MM.1S (cell line): ENCODE data around the gene ABCC8.

Source experiments
- DNase-seq: peaks from one replicate; pipeline ENCODE4 v3.0.0-alpha.2; 2015
- H2AFZ ChIP-seq: fragments of 300-600 bp; sonication (generic); 2 replicates; pipeline ENCODE4 v1.6.0; 2016; ENCODE audit warnings: antibody characterized with exemption, low read length
- H3F3A ChIP-seq: fragments of 300-600 bp; sonication (generic); 2 replicates; pipeline ENCODE4 v1.6.1; 2016; ENCODE audit warnings: mild to moderate bottlenecking, antibody characterized with exemption, low read length, moderate library complexity, mixed read lengths; ENCODE audit not compliant: insufficient read depth
- H3K27ac ChIP-seq: fragments of 300-600 bp; sonication (generic); 2 replicates; pipeline ENCODE4 v1.5.1; 2016; ENCODE audit warnings: mild to moderate bottlenecking, low read length
- H3K27me3 ChIP-seq: fragments of 300-600 bp; sonication (generic); replicated peaks from 2 replicates; pipeline ENCODE4 v1.6.0; 2016; ENCODE audit warnings: low read length; ENCODE audit not compliant: insufficient read depth
- H3K36me3 ChIP-seq: fragments of 300-600 bp; sonication (generic); replicated peaks from 2 replicates; pipeline ENCODE4 v1.6.1; 2016; ENCODE audit warnings: mild to moderate bottlenecking, low read length, mixed read lengths; ENCODE audit not compliant: insufficient read depth
- H3K4me1 ChIP-seq: fragments of 300-600 bp; sonication (generic); 2 replicates; pipeline ENCODE4 v1.6.1; 2016; ENCODE audit warnings: low read length, mixed read lengths
- H3K4me2 ChIP-seq: fragments of 300-600 bp; sonication (generic); 2 replicates; pipeline ENCODE4 v1.6.0; 2016; ENCODE audit warnings: low read depth, low read length
- H3K4me3 ChIP-seq: fragments of 300-600 bp; sonication (generic); 2 replicates; pipeline ENCODE4 v1.5.1; 2016; ENCODE audit warnings: low read length, mixed read lengths
- H3K79me2 ChIP-seq: fragments of 300-600 bp; sonication (generic); 2 replicates; pipeline ENCODE4 v1.6.1; 2016; ENCODE audit warnings: mixed run types, low read length, mixed read lengths
- H3K9ac ChIP-seq: fragments of 300-600 bp; sonication (generic); 2 replicates; pipeline ENCODE4 v1.6.1; 2016; ENCODE audit warnings: low read length, mixed read lengths
- H3K9me2 ChIP-seq: fragments of 300-600 bp; sonication (generic); replicated peaks from 2 replicates; pipeline ENCODE4 v1.6.1; 2016; ENCODE audit warnings: mild to moderate bottlenecking, low read length, mixed read lengths; ENCODE audit not compliant: insufficient read depth
- H3K9me3 ChIP-seq: fragments of 300-600 bp; sonication (generic); replicated peaks from 2 replicates; pipeline ENCODE4 v1.6.1; 2016; ENCODE audit warnings: mild to moderate bottlenecking, low read length, mixed read lengths; ENCODE audit not compliant: insufficient read depth
- H4K20me1 ChIP-seq: fragments of 300-600 bp; sonication (generic); 2 replicates; pipeline ENCODE4 v1.6.1; 2016; ENCODE audit warnings: mild to moderate bottlenecking, low read length, moderate library complexity, mixed read lengths; ENCODE audit not compliant: insufficient read depth
- EZH2 ChIP-seq: fragments of 300-600 bp; sonication (generic); optimal IDR thresholded peaks from 2 replicates; pipeline ENCODE3; 2017; ENCODE audit warnings: low read depth, mild to moderate bottlenecking, antibody characterized with exemption, low read length, mixed read lengths
- EZH2phosphoT487 ChIP-seq: fragments of 300-600 bp; sonication (generic); IDR thresholded peaks from 2 replicates; pipeline ENCODE4 v1.6.1; 2018; ENCODE audit warnings: antibody characterized with exemption, low read length
- TF ChIP-seq, protein P1 (sequence below): fragments of 300-600 bp; sonication (generic); IDR thresholded peaks from 2 replicates; pipeline ENCODE4 v1.5.1; 2016; ENCODE audit warnings: antibody characterized with exemption, low read length, mixed read lengths

The ABCC8 gene

DNA sequence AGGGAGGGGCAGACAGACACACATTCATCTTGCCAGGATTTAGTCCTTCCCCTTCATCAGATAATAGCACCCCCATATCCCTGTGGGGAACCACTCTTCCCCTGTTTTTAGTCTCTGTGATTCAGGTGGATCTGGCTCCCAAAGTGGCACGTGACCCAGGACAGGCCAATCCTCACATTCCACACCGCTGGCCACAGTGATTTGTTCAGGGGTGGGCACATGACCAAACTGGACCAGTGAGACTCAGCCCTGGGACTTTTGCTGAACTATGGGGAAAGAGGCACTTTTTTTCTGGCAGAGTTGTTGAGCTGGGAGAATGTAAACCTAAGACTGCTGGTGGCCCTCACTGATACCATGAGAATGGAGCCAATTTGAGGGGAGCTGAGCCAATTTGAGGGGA is 69.1 kb downstream of the ABCC8 start:
- no peak for DNase-seq
- no peak overlapping the region for H3K9ac ChIP-seq
- TF ChIP-seq EZH2phosphoT487 (no peak), EZH2 (no peak)
- TF ChIP-seq, protein P1, sequence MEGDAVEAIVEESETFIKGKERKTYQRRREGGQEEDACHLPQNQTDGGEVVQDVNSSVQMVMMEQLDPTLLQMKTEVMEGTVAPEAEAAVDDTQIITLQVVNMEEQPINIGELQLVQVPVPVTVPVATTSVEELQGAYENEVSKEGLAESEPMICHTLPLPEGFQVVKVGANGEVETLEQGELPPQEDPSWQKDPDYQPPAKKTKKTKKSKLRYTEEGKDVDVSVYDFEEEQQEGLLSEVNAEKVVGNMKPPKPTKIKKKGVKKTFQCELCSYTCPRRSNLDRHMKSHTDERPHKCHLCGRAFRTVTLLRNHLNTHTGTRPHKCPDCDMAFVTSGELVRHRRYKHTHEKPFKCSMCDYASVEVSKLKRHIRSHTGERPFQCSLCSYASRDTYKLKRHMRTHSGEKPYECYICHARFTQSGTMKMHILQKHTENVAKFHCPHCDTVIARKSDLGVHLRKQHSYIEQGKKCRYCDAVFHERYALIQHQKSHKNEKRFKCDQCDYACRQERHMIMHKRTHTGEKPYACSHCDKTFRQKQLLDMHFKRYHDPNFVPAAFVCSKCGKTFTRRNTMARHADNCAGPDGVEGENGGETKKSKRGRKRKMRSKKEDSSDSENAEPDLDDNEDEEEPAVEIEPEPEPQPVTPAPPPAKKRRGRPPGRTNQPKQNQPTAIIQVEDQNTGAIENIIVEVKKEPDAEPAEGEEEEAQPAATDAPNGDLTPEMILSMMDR = no peak
- H3F3A ChIP-seq = 0 out of 2 replicates have a peak, but pooled peaks cover 6% of the 10 kb centered on the region
- H3K9me3 ChIP-seq = no peaks in the 10 kb centered on the region
- H2AFZ ChIP-seq = no peak overlapping the region
- H3K4me1 ChIP-seq = peaks cover 16% of the 10 kb centered on the region
- H3K79me2 ChIP-seq = no peaks in the 10 kb centered on the region
- no peaks in the 10 kb centered on the region for H3K9me2 ChIP-seq
- H4K20me1 ChIP-seq = no peaks in the 10 kb centered on the region
- no peak overlapping the region for H3K27ac ChIP-seq
- no peaks in the 10 kb centered on the region for H3K36me3 ChIP-seq
- H3K4me2 ChIP-seq = no peak overlapping the region
- H3K4me3 ChIP-seq = no peak overlapping the region
- H3K27me3 ChIP-seq = no peaks in the 10 kb centered on the region

DNA sequence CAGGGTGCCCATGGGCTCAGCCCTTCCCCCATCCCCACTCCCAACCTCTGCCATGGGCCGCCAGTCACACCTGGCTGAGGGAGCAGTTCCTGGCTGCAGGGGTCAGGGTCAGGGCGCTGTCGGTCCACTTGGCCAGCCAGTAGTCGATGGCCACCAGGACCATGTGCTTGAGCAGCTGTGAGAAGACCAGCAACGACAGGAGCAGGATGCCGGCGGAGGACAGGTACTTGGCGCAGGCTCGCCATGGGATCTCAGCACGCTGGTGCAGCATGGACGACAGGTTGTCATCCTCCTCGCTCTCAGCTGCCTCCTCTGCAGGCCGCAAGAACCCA is 69.9 kb downstream of the ABCC8 start:
- H3K9me2 ChIP-seq = no peaks in the 10 kb centered on the region
- H4K20me1 ChIP-seq = no peaks in the 10 kb centered on the region
- no peak overlapping the region for H2AFZ ChIP-seq
- H3K9ac ChIP-seq = no peak overlapping the region
- H3K27ac ChIP-seq = no peak overlapping the region
- H3K4me3 ChIP-seq = no peak overlapping the region
- no peaks in the 10 kb centered on the region for H3K79me2 ChIP-seq
- H3F3A ChIP-seq = 0 out of 2 replicates have a peak, but pooled peaks cover 6% of the 10 kb centered on the region
- H3K9me3 ChIP-seq = no peaks in the 10 kb centered on the region
- DNase-seq = no peak
- peaks cover 16% of the 10 kb centered on the region for H3K4me1 ChIP-seq
- no peak overlapping the region for H3K4me2 ChIP-seq
- H3K36me3 ChIP-seq = no peaks in the 10 kb centered on the region
- TF ChIP-seq EZH2phosphoT487 (no peak), EZH2 (no peak)
- TF ChIP-seq, protein P1 = no peak
- no peaks in the 10 kb centered on the region for H3K27me3 ChIP-seq

DNA sequence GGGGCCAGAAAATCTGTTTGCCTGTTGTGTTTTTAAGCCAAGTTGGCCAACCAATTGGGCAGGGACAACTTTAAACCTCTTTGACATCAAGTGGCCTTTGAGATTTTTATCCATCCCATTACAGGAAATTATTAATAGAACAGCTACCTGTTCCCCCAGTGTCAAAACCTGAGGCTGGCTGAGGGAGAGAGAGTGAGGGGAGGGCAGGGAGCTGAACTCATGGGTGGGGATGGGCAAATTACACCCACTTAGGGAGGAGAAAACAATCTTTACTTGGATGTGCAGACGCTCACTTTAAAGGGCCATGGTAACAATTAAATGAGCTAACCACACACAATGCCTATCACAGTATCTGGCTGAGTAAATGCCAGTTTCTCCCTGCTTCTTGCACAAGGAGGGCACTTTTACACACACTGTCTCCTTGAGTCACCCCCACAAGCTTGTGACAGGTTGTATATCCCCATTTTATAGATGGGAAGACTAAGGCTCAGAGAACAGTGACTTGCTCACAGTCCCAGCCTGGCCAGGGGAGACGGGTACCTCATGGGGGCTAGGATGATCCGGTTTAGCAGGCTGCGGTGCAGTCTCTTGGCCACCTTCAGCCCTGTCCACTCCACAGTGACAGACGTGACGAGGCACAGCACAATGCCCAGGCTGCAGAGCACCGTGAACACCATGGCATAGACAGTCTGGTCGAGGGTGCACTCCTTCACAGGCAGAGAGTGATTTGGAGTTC is 70.4 kb downstream of the ABCC8 start:
- H3K4me1 ChIP-seq = peaks cover 16% of the 10 kb centered on the region
- no peaks in the 10 kb centered on the region for H3K9me2 ChIP-seq
- H3K4me2 ChIP-seq = peak overlapping the region; percentile 42
- H3K36me3 ChIP-seq = no peaks in the 10 kb centered on the region
- peak overlapping the region; percentile 72 for H2AFZ ChIP-seq
- H3K27me3 ChIP-seq = no peaks in the 10 kb centered on the region
- H3K4me3 ChIP-seq = peak overlapping the region; percentile 7; the same call in 1 of the 2 replicates
- 0 out of 2 replicates have a peak, but pooled peaks cover 6% of the 10 kb centered on the region for H3F3A ChIP-seq
- no peaks in the 10 kb centered on the region for H4K20me1 ChIP-seq
- TF ChIP-seq, protein P1 = no peak
- TF ChIP-seq EZH2 (no peak), EZH2phosphoT487 (no peak)
- peak overlapping the region; percentile 41; the same call in 1 of the 2 replicates for H3K27ac ChIP-seq
- no peaks in the 10 kb centered on the region for H3K79me2 ChIP-seq
- H3K9me3 ChIP-seq = no peaks in the 10 kb centered on the region
- DNase-seq = no peak
- H3K9ac ChIP-seq = no peak overlapping the region; the same call in 1 of the 2 replicates
